NCI-H2107 treated with DMSO at 0.1 percent for 48 hours (cell line): Measurements from ENCODE around the gene NFAM1.
A peak's percentile ranks its signal among the peaks of the same experiment; 100 is the strongest.

ENCODE experiments used
- DNase-seq: peaks from one replicate; lab custom pipeline; 2025; ENCODE audit not compliant: unreplicated experiment; lab: John Stamatoyannopoulos, UW

The NFAM1 gene

GRCh38 chr22:42336527-42337227 lies 95.5 kb downstream of the NFAM1 start:
- DNase-seq, result no peak

DNA sequence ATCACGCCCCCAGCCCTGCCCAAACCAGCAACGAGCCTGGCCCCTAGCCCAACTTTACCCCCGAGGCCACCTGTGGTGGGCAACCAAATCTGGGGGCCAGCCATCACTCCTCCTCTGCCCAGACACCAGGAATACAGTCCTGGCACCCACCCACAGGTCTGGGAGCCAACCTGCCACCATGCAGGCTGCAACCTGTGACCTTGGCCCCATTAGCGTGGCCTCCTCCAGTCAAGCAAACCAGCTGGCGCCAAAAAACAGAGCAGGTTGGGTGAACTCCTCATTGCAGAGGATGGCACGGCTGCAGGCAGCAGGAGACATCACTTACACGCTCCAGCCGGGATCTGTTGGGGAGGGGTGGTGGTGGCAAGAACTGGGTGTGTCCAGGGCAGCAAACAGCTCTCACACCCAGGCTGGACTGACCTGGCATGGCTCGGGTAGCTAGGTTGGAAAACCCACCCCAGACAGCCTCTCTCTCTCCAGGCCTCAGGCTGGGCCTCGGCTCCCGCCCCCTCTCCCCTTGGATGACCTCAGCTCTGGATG lies 96.3 kb downstream of the NFAM1 start:
- no peak for DNase-seq

- no peak for DNase-seq
These were observed 97.2 kb downstream of the NFAM1 start for GRCh38 chr22:42334875-42335512.

- no peak for DNase-seq
These were observed 98.7 kb downstream of the NFAM1 start for GRCh38 chr22:42333544-42333943.

- DNase-seq, result no peak
These were observed 100.1 kb downstream of the NFAM1 start for GRCh38 chr22:42332089-42332488.

DNA sequence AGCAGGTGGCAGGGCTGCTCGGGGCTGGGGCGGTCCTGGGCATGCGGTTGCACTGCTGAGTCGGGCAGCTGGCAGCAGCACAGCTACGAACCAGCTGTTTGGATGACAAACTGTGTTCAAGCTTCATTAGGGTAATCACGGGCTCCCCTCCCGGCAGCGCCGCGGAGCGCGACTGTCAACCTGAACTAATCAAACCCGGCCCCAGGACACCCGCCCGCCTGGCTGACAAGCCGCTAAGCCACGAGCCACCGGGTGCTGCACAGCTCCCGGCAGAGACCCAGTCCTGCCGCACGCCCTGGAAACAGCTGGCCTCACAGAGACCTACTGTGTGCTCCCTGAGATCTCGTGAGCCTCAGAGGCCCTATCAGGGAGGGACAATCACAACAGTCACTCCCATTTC lies 101.2 kb downstream of the NFAM1 start:
- DNase-seq, result peak; percentile 37
